HEK293T (cell line): ENCODE measurements around the gene HYKK.
"Not testable (repeated sequence)": the region's sequence is repeated elsewhere in the genome, so short reads cannot be mapped to it uniquely, and the experiment has no call there.

Experiments used
- CTCF ChIA-PET: fragments of 350-600 bp; formaldehyde crosslinking; extraction: SDS; loops from one replicate; lab custom pipeline; 2021; ENCODE audit warnings: antibody characterized with exemption, inconsistent platforms; lab: Yijun Ruan, JAX
- POLR2A ChIA-PET: fragments of 350-600 bp; formaldehyde crosslinking; extraction: SDS; loops from one replicate; lab custom pipeline; 2020; ENCODE audit warnings: antibody characterized with exemption, inconsistent platforms; lab: Yijun Ruan, JAX
- DNase-seq: peaks from one replicate; pipeline ENCODE4 v3.0.0; 2012; ENCODE audit warnings: mixed read lengths; ENCODE audit errors: extremely low spot score
- ARNT ChIP-seq: fragments of 450-650 bp; IDR thresholded peaks from 2 replicates; pipeline ENCODE4 v1.6.1; 2017; ENCODE audit warnings: mild to moderate bottlenecking
- BHLHE40 ChIP-seq: fragments of 450-650 bp; IDR thresholded peaks from 2 replicates; pipeline ENCODE4 v1.6.1; 2016; ENCODE audit warnings: mild to moderate bottlenecking, moderate library complexity, borderline replicate concordance
- CTBP1 ChIP-seq: fragments of 450-650 bp; IDR thresholded peaks from 2 replicates; pipeline ENCODE4 v1.6.1; 2016; ENCODE audit warnings: borderline replicate concordance
- ELF4 ChIP-seq: fragments of 450-650 bp; IDR thresholded peaks from 2 replicates; pipeline ENCODE4 v1.6.1; 2017; ENCODE audit warnings: antibody characterized with exemption
- FOXA1 ChIP-seq: fragments of 450-650 bp; IDR thresholded peaks from 2 replicates; pipeline ENCODE4 v1.6.1; 2016; ENCODE audit warnings: mild to moderate bottlenecking
- FOXK2 ChIP-seq: fragments of 450-650 bp; IDR thresholded peaks from 2 replicates; pipeline ENCODE4 v1.6.1; 2016; ENCODE audit warnings: mild to moderate bottlenecking
- FOXM1 ChIP-seq: fragments of 450-650 bp; IDR thresholded peaks from 2 replicates; pipeline ENCODE4 v1.6.1; 2017; ENCODE audit warnings: mild to moderate bottlenecking, borderline replicate concordance
- HDGF ChIP-seq: fragments of 450-650 bp; IDR thresholded peaks from 2 replicates; pipeline ENCODE4 v1.6.1; 2017; ENCODE audit warnings: antibody characterized with exemption, borderline replicate concordance
- L3MBTL2 ChIP-seq: fragments of 450-650 bp; conservative IDR thresholded peaks from 2 replicates; pipeline ENCODE4 v1.6.1; 2016; ENCODE audit warnings: mild to moderate bottlenecking
- LEF1 ChIP-seq: fragments of 450-650 bp; IDR thresholded peaks from 2 replicates; pipeline ENCODE4 v1.6.1; 2017; ENCODE audit warnings: mild to moderate bottlenecking, borderline replicate concordance
- NFRKB ChIP-seq: fragments of 450-650 bp; IDR thresholded peaks from 2 replicates; pipeline ENCODE4 v1.6.1; 2016; ENCODE audit warnings: mild to moderate bottlenecking, moderate library complexity
- SP1 ChIP-seq: fragments of 450-650 bp; IDR thresholded peaks from 2 replicates; pipeline ENCODE4 v1.6.1; 2017
- SUZ12 ChIP-seq: fragments of 450-650 bp; IDR thresholded peaks from 2 replicates; pipeline ENCODE4 v1.6.1; 2016; ENCODE audit warnings: mild to moderate bottlenecking
- TARDBP ChIP-seq: fragments of 450-650 bp; IDR thresholded peaks from 2 replicates; pipeline ENCODE4 v1.6.1; 2016
- ZNF384 ChIP-seq: fragments of 450-650 bp; IDR thresholded peaks from 2 replicates; pipeline ENCODE4 v1.6.1; 2016
- TF ChIP-seq, protein P1 (sequence below): fragments of 450-650 bp; IDR thresholded peaks from 2 replicates; pipeline ENCODE4 v1.6.1; 2016

Gene HYKK

DNA sequence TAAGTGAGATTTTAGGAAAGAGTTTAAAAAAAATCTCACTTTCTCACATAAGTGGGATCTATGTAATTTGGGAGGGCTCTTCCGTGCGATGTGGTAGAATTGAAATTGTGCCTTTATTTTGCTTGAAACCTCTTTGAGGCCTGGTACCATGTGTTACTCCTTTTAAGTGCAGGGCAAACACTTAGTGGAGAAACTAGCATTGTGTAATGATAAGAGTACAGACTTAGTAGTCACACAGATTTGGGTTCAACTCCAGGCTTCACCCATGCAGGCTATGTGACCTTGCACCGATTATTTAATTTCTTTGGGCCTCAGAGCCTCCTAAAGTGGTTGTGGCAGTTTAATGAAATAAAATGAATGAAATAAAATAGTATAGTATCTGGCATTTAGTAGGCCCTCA lies 35.3 kb downstream of the HYKK start:
- ChIA-PET POLR2A (interaction anchor here (1.3 kb wide), 1 partner anchor 23 kb away, joined by 8 read pairs; the partner anchor contains the start of gene CHRNA5), CTCF (no interaction called here)
- TF ChIP-seq TARDBP (no peak), FOXA1 (no peak), HDGF (no peak), LEF1 (no peak), L3MBTL2 (no peak), BHLHE40 (no peak), CTBP1 (no peak), FOXK2 (no peak), NFRKB (no peak), FOXM1 (no peak), SP1 (no peak)
- TF ChIP-seq, protein P1, sequence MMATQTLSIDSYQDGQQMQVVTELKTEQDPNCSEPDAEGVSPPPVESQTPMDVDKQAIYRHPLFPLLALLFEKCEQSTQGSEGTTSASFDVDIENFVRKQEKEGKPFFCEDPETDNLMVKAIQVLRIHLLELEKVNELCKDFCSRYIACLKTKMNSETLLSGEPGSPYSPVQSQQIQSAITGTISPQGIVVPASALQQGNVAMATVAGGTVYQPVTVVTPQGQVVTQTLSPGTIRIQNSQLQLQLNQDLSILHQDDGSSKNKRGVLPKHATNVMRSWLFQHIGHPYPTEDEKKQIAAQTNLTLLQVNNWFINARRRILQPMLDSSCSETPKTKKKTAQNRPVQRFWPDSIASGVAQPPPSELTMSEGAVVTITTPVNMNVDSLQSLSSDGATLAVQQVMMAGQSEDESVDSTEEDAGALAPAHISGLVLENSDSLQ: no peak
- DNase-seq: no peak

DNA sequence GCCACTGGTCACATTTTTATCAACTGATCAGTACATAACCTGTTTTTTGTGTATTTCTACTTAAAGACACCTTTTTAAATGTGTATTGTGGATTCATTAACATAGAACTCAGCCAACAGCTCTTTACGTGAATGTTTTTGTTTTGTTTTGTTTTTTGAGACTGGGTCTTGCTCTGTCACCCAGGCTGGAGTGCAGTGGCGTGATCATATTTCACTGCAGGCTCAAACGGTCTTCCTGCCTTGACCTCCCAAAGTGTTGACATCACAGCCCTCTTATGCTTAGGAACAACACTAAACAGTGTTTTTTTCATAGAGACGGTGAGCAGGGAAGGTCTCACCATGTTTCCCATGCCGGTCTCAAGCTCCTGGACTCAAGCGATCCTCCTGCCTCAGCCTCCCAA lies 42.8 kb downstream of the HYKK start:
- ChIA-PET CTCF (no interaction called here), POLR2A (interaction anchor here (1.1 to 6.6 kb wide), 5 partner anchors 10 to 112 kb away, joined by 3 to 58 read pairs (median 5); partner anchors contain the start of genes CHRNA5, IREB2 and PSMA4)
- DNase-seq: no peak
- no peak for TF ChIP-seq L3MBTL2
- TF ChIP-seq BHLHE40: no peak
- TF ChIP-seq FOXM1: no peak
- TF ChIP-seq FOXA1: no peak
- no peak for TF ChIP-seq NFRKB
- TF ChIP-seq ELF4: no peak
- no peak for TF ChIP-seq LEF1
- no peak for TF ChIP-seq ARNT
- TF ChIP-seq SP1: no peak

DNA sequence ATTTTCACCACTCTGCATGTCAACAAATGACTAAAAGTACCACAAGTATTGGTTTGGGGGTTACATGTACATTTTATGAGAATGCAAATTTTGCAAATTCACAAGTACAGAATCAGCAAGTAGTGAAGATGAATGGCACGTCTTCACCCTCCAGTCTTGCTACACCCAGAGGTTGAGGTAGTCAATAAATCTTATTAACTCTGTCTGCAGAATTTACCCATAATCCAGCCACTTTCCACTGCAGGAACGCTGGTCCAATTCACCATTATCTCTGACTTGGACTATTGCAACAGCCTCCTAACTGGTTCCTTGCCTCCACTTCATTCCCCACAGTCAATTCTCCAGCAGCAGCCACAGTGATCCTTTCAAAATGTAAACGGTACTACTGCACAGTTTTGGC lies 43.4 kb downstream of the HYKK start:
- ChIA-PET POLR2A (interaction anchor here (1.6 to 6.6 kb wide), 3 partner anchors 10 to 18 kb away, joined by 5 to 58 read pairs (median 53); partner anchors contain the start of genes CHRNA5 and PSMA4), CTCF (no interaction called here)
- DNase-seq: no peak
- TF ChIP-seq ARNT (no peak), L3MBTL2 (no peak), HDGF (no peak), SUZ12 (no peak), TARDBP (no peak), ZNF384 (no peak), FOXA1 (no peak), FOXM1 (no peak)

DNA sequence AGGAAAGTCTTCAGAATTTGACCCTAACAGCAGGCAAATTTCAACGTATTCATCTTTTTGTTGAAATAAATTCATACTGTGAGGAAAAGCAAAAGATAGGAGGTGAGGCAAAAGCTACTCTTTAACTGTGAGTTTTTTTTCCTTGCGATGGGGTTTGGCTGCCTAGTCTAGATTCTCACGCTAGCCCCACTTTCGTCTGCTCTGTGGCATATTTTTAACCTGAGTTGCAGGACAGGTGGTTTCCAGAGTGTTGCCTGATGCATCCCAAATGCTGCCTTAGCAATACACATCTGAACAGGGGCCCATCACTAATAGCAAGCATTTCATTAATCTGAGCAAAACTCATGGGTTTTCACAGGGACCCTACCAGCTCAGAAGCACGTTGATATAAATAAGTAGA lies 44.5 kb downstream of the HYKK start:
- POLR2A ChIA-PET: interaction anchor here (0.6 to 6.6 kb wide), 3 partner anchors 11 to 17 kb away, joined by 3 to 58 read pairs (median 53); partner anchors contain the start of genes CHRNA5 and PSMA4
- TF ChIP-seq L3MBTL2 (no peak), FOXK2 (no peak), SP1 (no peak), FOXA1 (no peak), ARNT (no peak), SUZ12 (no peak), HDGF (no peak), ELF4 (no peak), BHLHE40 (no peak), TARDBP (no peak), CTBP1 (no peak), LEF1 (no peak), ZNF384 (no peak), NFRKB (no peak), FOXM1 (no peak)
- TF ChIP-seq, protein P1: no peak
- CTCF ChIA-PET: no interaction called here
- no peak for DNase-seq

DNA sequence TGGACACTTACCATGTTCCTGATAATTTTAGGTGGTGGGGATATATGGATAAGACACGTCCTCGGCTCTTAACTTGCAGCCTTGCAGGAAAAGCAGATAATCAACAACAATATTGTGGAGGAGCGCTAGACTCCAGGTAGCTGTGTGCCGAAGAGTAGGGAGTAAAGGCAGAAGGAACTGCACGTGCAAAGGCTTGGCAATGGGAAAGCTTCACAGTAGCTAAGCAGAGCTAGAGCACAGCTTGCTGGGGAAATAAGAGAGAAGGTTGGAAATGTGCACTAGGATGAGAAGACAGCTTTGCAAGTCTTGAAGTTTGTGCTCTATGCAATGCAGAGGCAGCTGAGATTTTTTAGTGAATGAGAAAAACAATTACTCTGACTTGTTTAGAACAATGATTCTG lies 45.2 kb downstream of the HYKK start:
- DNase-seq: no peak
- TF ChIP-seq ARNT: no peak
- 0 out of 2 replicates have a peak, but pooled peaks have one; percentile 19 for TF ChIP-seq ELF4
- ChIA-PET CTCF (interaction anchor here (0.6 kb wide), 1 partner anchor 102 kb away, joined by 3 read pairs; no protein-coding TSS in a partner anchor), POLR2A (interaction anchor here (5.6 to 6.6 kb wide), 2 partner anchors 12 to 13 kb away, joined by 53 to 58 read pairs; partner anchors contain the start of genes CHRNA5 and PSMA4)

DNA sequence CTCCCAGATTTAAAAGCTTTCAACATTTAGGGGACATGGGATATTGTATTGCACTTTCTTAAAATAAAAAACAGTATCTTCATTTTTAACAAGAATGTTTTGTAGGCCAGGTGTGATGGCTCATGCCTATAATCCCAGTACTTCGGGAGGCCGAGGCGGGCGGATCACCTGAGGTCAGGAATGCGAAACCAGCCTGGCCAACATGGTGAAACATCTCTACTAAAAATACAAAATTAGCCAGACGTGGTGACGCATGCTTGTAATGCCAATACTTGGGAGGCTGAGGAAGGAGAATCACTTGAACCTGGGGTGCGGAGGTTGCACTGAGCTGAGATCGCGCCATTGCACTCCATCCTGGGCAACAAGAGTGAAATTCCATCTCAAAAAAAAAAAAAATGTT lies 52.8 kb downstream of the HYKK start:
- ChIA-PET CTCF (interaction anchor here (0.7 kb wide), 1 partner anchor 161 kb away, joined by 3 read pairs; no protein-coding TSS in a partner anchor), POLR2A (interaction anchor here (0.9 kb wide), 1 partner anchor 19 kb away, joined by 3 read pairs; no protein-coding TSS in a partner anchor)

DNA sequence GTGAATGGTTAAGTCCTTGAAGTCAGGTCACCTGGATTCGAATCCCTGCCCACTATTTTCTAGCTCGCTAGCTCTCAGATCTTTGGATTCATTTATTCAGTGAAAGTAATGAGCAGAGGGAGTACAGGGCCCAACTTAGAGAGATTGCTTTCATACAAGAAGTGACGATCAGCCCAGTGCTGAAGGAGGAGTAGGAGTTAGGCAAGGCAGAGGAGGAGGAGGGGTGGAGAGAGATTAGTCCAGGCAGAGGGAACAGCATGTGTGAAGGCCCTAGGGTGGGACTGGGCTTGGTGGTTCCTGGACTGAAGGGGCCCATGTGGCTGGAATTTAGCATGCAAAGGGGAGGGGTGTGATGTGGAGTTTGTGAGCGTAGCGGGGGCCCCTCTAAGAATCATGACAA lies 54.1 kb downstream of the HYKK start:
- DNase-seq: no peak
- TF ChIP-seq ZNF384 (no peak), FOXM1 (no peak), FOXA1 (no peak), BHLHE40 (no peak), LEF1 (no peak), HDGF (no peak), CTBP1 (no peak)
- ChIA-PET CTCF (no interaction called here), POLR2A (interaction anchor here (1.4 kb wide), 1 partner anchor 22 kb away, joined by 4 read pairs; the partner anchor contains the start of gene PSMA4)

More for the DNA sequence above, 52.8 kb downstream of the HYKK start:
- DNase-seq: not testable (repeated sequence)
